Measurements from ENCODE around the gene CMTM8. TPM values are rescaled to one million over a fixed set of nuclear protein-coding genes. Genes with fewer than 3 reads are reported as not detected.
"Not testable (repeated sequence)": the region's sequence is repeated elsewhere in the genome, so short reads cannot be mapped to it uniquely, and the experiment has no call there.

CMTM8 gene
- polyA plus RNA-seq, 3 donors, result 9.1 to 11.9 (median 9.2) TPM

GRCh38 chr3:32226875-32227500, 11.5 kb upstream of the CMTM8 start:
- no peak for DNase-seq (ENCODE audit: low read depth in 3 of 3, low spot score in 2 of 3)

GRCh38 chr3:32228743-32229142, 9.7 kb upstream of the CMTM8 start:
- DNase-seq (ENCODE audit: low read depth in 3 of 3, low spot score in 2 of 3), result not testable (repeated sequence)

GRCh38 chr3:32229565-32229964, 8.9 kb upstream of the CMTM8 start:
- no peak for DNase-seq (ENCODE audit: low read depth in 3 of 3, low spot score in 2 of 3)

GRCh38 chr3:32236377-32236776, 2.1 kb upstream of the CMTM8 start:
- DNase-seq (ENCODE audit: low read depth in 3 of 3, low spot score in 2 of 3), result no peak

GRCh38 chr3:32237670-32238452, 619 bp upstream of the CMTM8 start:
- peak in 1 of 3 donors; percentile 23 for DNase-seq (ENCODE audit: low read depth in 3 of 3, low spot score in 2 of 3)

GRCh38 chr3:32239307-32240158, 1.1 kb downstream of the CMTM8 start:
- peak in 1 of 3 donors; percentile 6 for DNase-seq (ENCODE audit: low read depth in 3 of 3, low spot score in 2 of 3)

GRCh38 chr3:32240159-32240545, 1.7 kb downstream of the CMTM8 start:
- peak in 2 of 3 donors; percentile 54 to 55 for DNase-seq (ENCODE audit: low read depth in 3 of 3, low spot score in 2 of 3)

- no peak for DNase-seq (ENCODE audit: low read depth in 3 of 3, low spot score in 2 of 3)
Measured at GRCh38 chr3:32241100-32241499, 2.6 kb downstream of the CMTM8 start.

GRCh38 chr3:32243519-32243918, 5.0 kb downstream of the CMTM8 start:
- DNase-seq (ENCODE audit: low read depth in 3 of 3, low spot score in 2 of 3), result no peak

- no peak for DNase-seq (ENCODE audit: low read depth in 3 of 3, low spot score in 2 of 3)
Measured at GRCh38 chr3:32245200-32245599, 6.7 kb downstream of the CMTM8 start.

- DNase-seq (ENCODE audit: low read depth in 3 of 3, low spot score in 2 of 3), result no peak
Measured at GRCh38 chr3:32246079-32246675, 7.7 kb downstream of the CMTM8 start.

GRCh38 chr3:32249184-32249782, 10.8 kb downstream of the CMTM8 start:
- no peak for DNase-seq (ENCODE audit: low read depth in 3 of 3, low spot score in 2 of 3)

GRCh38 chr3:32254268-32254667, 15.8 kb downstream of the CMTM8 start:
- DNase-seq (ENCODE audit: low read depth in 3 of 3, low spot score in 2 of 3), result no peak

GRCh38 chr3:32255345-32255744, 16.9 kb downstream of the CMTM8 start:
- DNase-seq (ENCODE audit: low read depth in 3 of 3, low spot score in 2 of 3), result no peak

GRCh38 chr3:32256206-32256605, 17.7 kb downstream of the CMTM8 start:
- no peak for DNase-seq (ENCODE audit: low read depth in 3 of 3, low spot score in 2 of 3)

- DNase-seq (ENCODE audit: low read depth in 3 of 3, low spot score in 2 of 3), result no peak
Measured at GRCh38 chr3:32257042-32257441, 18.6 kb downstream of the CMTM8 start.

- DNase-seq (ENCODE audit: low read depth in 3 of 3, low spot score in 2 of 3), result no peak
Measured at GRCh38 chr3:32257641-32258438, 19.4 kb downstream of the CMTM8 start.

- DNase-seq (ENCODE audit: low read depth in 3 of 3, low spot score in 2 of 3), result no peak
Measured at GRCh38 chr3:32258869-32259268, 20.4 kb downstream of the CMTM8 start.

- no peak for DNase-seq (ENCODE audit: low read depth in 3 of 3, low spot score in 2 of 3)
Measured at GRCh38 chr3:32261545-32261944, 23.1 kb downstream of the CMTM8 start.

GRCh38 chr3:32262201-32262600, 23.7 kb downstream of the CMTM8 start:
- no peak for DNase-seq (ENCODE audit: low read depth in 3 of 3, low spot score in 2 of 3)

Data from right renal cortex interstitium (tissue), 3 donors.